ENCODE measurements around the gene SDC3.

The SDC3 gene

DNA sequence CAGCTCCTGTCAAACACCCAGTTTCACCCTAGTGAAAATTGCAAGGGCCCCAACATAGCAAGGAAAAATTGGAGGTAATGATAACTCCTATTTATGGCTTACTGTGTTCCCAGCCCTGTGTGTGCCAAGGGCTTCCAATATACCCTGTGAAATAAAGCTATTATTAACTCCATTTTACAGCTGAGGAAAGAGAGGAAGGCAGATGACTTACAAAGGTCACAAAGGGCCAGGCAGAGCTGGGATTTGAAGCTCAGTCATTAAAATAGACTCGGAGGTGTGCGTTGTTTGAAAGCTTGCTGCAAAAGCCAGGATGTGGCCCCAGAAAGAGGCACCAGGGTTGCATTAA is 20.2 kb upstream of the SDC3 start:
- DNase-seq (ENCODE audit: low spot score) = no peak

DNA sequence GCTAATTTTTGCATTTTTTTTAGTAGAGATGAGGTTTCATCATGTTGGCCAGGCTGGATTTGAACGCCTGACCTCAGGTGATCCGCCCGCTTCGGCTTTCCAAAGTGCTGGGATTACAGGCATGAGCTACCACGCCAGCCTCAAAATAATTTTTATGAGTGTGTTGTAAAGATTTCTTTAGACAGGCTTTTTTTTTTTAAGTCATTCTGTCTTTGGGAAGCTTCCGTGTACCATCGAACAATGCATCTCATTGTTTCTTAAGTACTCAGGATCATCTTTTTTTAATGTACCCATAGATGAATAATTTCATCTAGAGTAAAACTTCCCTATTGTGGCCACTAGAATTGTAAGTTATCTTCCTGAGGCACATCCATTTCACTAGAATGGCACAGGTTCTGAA is 19.6 kb upstream of the SDC3 start:
- DNase-seq (ENCODE audit: low spot score) = peak; percentile 85

GRCh38 chr1:30927448-30927847 is 18.9 kb upstream of the SDC3 start:
- DNase-seq (ENCODE audit: low spot score) = no peak

DNA sequence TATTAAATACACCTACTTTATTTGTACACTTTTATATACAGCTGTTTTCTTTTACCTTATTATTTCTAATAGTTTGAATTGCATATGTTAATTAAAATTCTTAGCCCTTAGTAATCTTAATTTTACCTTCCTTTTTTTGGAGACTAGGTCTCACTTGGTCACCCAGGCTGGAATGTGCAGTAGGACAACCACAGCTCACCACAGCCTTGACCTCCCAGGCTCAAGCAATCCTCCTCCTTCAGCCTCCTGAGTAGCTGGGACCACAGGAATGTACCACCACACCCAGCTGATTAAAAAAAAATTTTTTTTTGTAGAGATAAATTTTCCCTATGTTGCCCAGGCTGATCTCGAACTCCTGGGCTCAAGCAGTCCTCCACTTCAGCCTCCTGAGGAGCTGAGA is 15.0 kb upstream of the SDC3 start:
- no peak for DNase-seq (ENCODE audit: low spot score)

GRCh38 chr1:30920827-30921226 is 12.3 kb upstream of the SDC3 start:
- no peak for DNase-seq (ENCODE audit: low spot score)

GRCh38 chr1:30919025-30919881 is 10.7 kb upstream of the SDC3 start:
- no peak for DNase-seq (ENCODE audit: low spot score)

- DNase-seq (ENCODE audit: low spot score) = no peak
Measured at GRCh38 chr1:30916296-30916695, 7.7 kb upstream of the SDC3 start.

- DNase-seq (ENCODE audit: low spot score) = no peak
Measured at GRCh38 chr1:30915491-30916230, 7.1 kb upstream of the SDC3 start.

GRCh38 chr1:30914931-30915330 is 6.4 kb upstream of the SDC3 start:
- DNase-seq (ENCODE audit: low spot score) = no peak

GRCh38 chr1:30914587-30914922 is 6.0 kb upstream of the SDC3 start:
- no peak for DNase-seq (ENCODE audit: low spot score)

- no peak for DNase-seq (ENCODE audit: low spot score)
Measured at GRCh38 chr1:30912913-30913652, 4.5 kb upstream of the SDC3 start.

DNA sequence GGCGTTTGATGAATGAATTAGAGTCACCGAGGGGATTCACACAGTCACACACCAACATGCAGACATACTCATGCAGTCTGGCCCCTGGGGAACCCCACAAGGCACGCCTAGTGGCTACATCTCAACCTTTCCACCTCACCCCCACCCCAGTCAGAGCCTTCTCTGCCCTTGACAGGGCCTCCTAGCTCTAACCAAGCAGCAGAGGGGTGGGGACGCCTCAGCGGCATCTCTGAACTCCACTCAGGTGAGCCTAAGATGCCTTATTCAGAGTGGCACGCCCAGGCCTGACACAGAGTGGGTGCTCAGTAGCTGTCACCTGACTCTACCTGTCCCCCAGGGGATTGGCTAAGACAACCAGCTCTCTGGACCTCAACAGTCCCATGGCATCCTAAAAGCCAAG is 3.7 kb upstream of the SDC3 start:
- DNase-seq (ENCODE audit: low spot score) = no peak

GRCh38 chr1:30911059-30911954 is 2.7 kb upstream of the SDC3 start:
- DNase-seq (ENCODE audit: low spot score) = peak; percentile 83

DNA sequence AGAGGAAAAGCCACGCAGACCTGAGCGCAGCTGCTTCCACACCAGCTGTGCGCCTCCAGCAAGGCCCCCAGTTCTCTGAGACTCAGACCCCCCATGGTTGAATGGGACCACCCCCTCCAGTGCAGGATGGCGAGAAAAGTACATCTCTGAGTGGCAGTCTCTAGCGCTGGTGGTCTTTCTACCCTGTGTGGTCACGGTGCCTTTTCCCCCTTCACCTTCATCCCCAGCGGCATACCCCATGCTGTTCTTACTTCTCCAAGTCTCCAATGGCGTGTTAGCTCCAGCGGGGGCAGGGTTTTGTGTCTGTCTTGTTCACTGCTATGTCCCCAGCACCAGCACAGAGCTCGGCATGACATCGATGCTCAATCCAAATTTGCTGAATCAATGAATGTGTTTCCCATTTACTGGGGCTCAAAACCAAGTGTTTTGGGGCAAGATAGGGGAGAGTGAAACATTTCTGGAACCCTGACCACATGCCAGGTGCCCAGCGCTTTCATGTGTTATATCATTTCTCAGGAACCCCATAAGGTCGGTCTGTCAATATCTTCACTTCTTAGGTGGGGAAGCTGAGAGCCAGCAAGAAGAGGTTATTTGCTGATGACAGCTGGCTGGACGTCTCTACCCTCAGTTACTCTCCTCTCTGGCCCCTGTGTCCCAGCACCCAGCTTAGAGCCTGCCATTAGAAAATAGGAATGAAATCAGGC is 959 bp upstream of the SDC3 start:
- no peak for DNase-seq (ENCODE audit: low spot score)

DNA sequence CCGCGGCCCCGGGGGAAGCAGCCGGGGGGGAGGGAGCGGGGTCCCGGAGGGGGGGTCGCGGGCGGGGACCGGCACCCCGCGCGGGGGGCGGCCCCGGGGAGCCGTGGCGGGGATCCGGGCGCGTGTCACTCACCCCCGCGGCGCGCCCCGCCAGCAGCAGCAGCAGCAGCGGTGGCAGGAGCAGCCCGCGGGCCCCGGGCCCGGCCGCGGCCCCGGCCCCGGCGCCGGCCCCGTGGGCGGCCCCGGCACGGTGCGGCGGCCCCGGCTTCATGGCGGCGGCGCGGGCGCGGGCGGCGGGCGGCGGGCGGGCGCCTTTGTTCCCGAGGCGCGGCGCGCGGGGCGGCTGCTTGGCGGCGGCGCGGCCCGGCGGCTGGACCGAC is 252 bp downstream of the SDC3 start:
- DNase-seq (ENCODE audit: low spot score) = no peak

DNA sequence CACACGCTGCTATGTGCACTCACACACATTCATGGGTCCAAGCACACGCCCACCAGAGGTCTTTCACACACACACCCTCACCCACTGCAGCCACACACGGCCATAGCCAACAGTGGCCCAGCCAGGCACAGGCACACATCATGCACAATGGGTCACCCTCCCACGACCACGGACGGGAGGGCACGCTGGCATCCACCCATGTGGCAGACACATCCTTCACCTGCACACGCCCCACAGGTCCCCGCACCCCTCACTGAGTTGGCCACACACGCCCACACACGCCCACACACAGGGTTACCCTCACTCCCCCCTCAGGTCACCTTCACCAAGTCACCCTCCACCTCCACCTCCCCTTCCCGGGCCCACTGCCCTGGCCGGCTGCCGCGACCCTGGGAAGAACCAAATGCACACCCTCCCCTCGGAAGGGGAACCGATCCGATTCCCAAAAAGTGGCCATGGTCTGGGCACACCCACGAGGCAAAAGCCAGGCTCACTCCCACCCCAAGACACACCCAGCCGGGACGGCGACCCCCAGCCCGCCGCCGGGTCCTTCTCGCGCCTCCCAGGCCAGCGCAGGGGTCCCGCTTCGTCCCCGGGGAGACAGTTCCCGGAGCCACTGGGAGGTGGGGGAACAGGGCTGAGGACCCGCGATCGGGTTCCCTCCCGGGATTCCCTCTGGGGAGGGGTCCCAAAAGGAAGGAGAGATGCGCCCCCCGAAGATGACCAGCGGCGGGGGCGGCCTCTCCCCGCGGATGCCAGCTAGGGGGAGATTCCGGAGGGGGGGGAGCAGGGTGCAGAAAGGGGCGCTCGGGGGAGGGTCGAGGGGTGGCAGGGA is 860 bp downstream of the SDC3 start:
- DNase-seq (ENCODE audit: low spot score) = no peak

- DNase-seq (ENCODE audit: low spot score) = no peak
Measured at GRCh38 chr1:30906631-30907441, 1.7 kb downstream of the SDC3 start.

GRCh38 chr1:30905916-30906620 is 2.5 kb downstream of the SDC3 start:
- no peak for DNase-seq (ENCODE audit: low spot score)

- DNase-seq (ENCODE audit: low spot score) = no peak
Measured at GRCh38 chr1:30905403-30905802, 3.2 kb downstream of the SDC3 start.

Data from COLO829 (cell line).